Measurements from ENCODE around the gene CP. TPM values are rescaled to one million over a fixed set of nuclear protein-coding genes. Genes with fewer than 3 reads are reported as not detected.

The CP gene
- total and polyA plus RNA-seq, 9 of the 15 experiments (the other 6 are each of a cell fraction or from before 2014, with no cell fraction given), result 0.30 to 0.75 TPM; not detected in 7

GRCh38 chr3:149186219-149186618, 35.4 kb downstream of the CP start (continued):
- no peak for TF ChIP-seq ASH1L (IDR thresholded peaks at IDR 0.05; ENCODE audit: borderline replicate concordance, low read depth, partially characterized antibody)
- no peak for TF ChIP-seq EWSR1 (IDR thresholded peaks at IDR 0.05; ENCODE audit: borderline replicate concordance, low read depth, partially characterized antibody)
- TF ChIP-seq ZNF263 (CRISPR knock-in tag; IDR thresholded peaks at IDR 0.05; ENCODE audit: borderline replicate concordance), result no peak
- TF ChIP-seq STAT5B (CRISPR knock-in tag; IDR thresholded peaks at IDR 0.05), result no peak
- no peak for TF ChIP-seq ZNF584 (CRISPR knock-in tag; IDR thresholded peaks at IDR 0.05; ENCODE audit: low read depth)
- TF ChIP-seq ZFX (CRISPR knock-in tag; IDR thresholded peaks at IDR 0.05), result no peak
- TF ChIP-seq ZBTB8A (IDR thresholded peaks at IDR 0.05; ENCODE audit: partially characterized antibody), result no peak
- TF ChIP-seq ZNF436 (CRISPR knock-in tag; IDR thresholded peaks at IDR 0.05), result no peak
- TF ChIP-seq GTF2A2 (tag; IDR thresholded peaks at IDR 0.05), result no peak
- no peak for TF ChIP-seq KLF1 (tag; IDR thresholded peaks at IDR 0.05)
- TF ChIP-seq NCOA2 (IDR thresholded peaks at IDR 0.05; ENCODE audit: partially characterized antibody in 2 of 2), result no peak
- TF ChIP-seq PURB (CRISPR knock-in tag; IDR thresholded peaks at IDR 0.05; ENCODE audit: low read depth), result no peak
- TF ChIP-seq HES1 (IDR thresholded peaks at IDR 0.05; ENCODE audit: low read depth), result no peak
- TF ChIP-seq HBP1 (CRISPR knock-in tag; IDR thresholded peaks at IDR 0.05), result no peak
- TF ChIP-seq ZNF764 (CRISPR knock-in tag; IDR thresholded peaks at IDR 0.05; ENCODE audit: low read depth), result no peak
- TF ChIP-seq ZNF316 (IDR thresholded peaks at IDR 0.05), result no peak
- TF ChIP-seq ZMIZ1 (IDR thresholded peaks at IDR 0.05; ENCODE audit: low read depth in 2 of 2, low read length in 2 of 2), result peak in 1 of 2 experiments; percentile 41; a peak in 1 of 4 replicates
- peak; percentile 46 for TF ChIP-seq PML (IDR thresholded peaks at IDR 0.05; ENCODE audit: low read length)
- no peak for TF ChIP-seq ATF6 (CRISPR knock-in tag; IDR thresholded peaks at IDR 0.05)
- no peak for TF ChIP-seq ZFP1 (CRISPR knock-in tag; IDR thresholded peaks at IDR 0.05)
- no peak for TF ChIP-seq ZNF23 (CRISPR knock-in tag; IDR thresholded peaks at IDR 0.05)
- peak; percentile 29 for TF ChIP-seq HDAC3 (IDR thresholded peaks at IDR 0.05; ENCODE audit: borderline replicate concordance, partially characterized antibody)
